ENCODE measurements around the gene SLC12A1. TPM values are rescaled to one million over a fixed set of nuclear protein-coding genes. Genes with fewer than 3 reads are reported as not detected.

SLC12A1 gene
- polyA plus RNA-seq, 3 donors, result not detected

- H3K4me1 Mint-ChIP-seq, result no peaks in the 10 kb centered on the region
- H3K79me2 ChIP-seq (ENCODE audit: insufficient read depth, low read length), result no peaks in the 10 kb centered on the region
- no peaks in the 10 kb centered on the region for H3K4me1 ChIP-seq (ENCODE audit: control insufficient read depth in 1 of 2, insufficient read depth in 2 of 2, low read length in 2 of 2)
- TF ChIP-seq CTCF (IDR thresholded peaks at IDR 0.05), result no peak
- intact Hi-C loops (cut with micrococcal nuclease), result no loop called here
- H3K9me3 ChIP-seq (replicated peaks in 1 of 2; ENCODE audit: control insufficient read depth in 1 of 2, insufficient read depth in 1 of 2, low read length in 2 of 2), result no peaks in the 10 kb centered on the region
- no peak overlapping the region for H3K4me3 ChIP-seq (replicated peaks in 1 of 3; ENCODE audit: low read depth in 2 of 3, low read length in 3 of 3)
- WGBS (ENCODE audit: insufficient coverage), result 84% methylated on average over 2 of the region's 5 CpGs
- H3K4me3 Mint-ChIP-seq, result no peak overlapping the region
- H3K36me3 Mint-ChIP-seq, result no peaks in the 10 kb centered on the region
- peaks cover 0 to 2% of the 10 kb centered on the region in 2 donors for H3K27me3 ChIP-seq (ENCODE audit: control insufficient read depth in 2 of 2, insufficient read depth in 2 of 2, low read length in 2 of 2)
- H3K9ac ChIP-seq (ENCODE audit: insufficient read depth, low read length, poor library complexity, severe bottlenecking), result no peak overlapping the region
- no peak overlapping the region for H3K27ac Mint-ChIP-seq
- H3K27me3 Mint-ChIP-seq (ENCODE audit: low read depth in 3 of 3), result peaks cover 0 to 3% (median 2%) of the 10 kb centered on the region in 3 donors
- H3K4me2 ChIP-seq (replicated peaks; ENCODE audit: extremely low read depth, low read length, poor library complexity, severe bottlenecking), result no peak overlapping the region
- no peaks in the 10 kb centered on the region for H3K36me3 ChIP-seq (replicated peaks in 1 of 2; ENCODE audit: control insufficient read depth in 1 of 2, insufficient read depth in 2 of 2, low read length in 2 of 2)
- H2AFZ ChIP-seq (ENCODE audit: insufficient read depth, low read depth, low read length, poor library complexity, severe bottlenecking), result no peak overlapping the region
- H3K27ac ChIP-seq (ENCODE audit: low read depth in 1 of 2, low read length in 2 of 2), result no peak overlapping the region
- H4K20me1 ChIP-seq (ENCODE audit: insufficient read depth, low read length), result no peaks in the 10 kb centered on the region
- DNase-seq, result no peak
- peaks cover 0 to 3% (median 0%) of the 10 kb centered on the region in 7 donors for H3K9me3 Mint-ChIP-seq
Measured at GRCh38 chr15:48300038-48300437, 93.9 kb downstream of the SLC12A1 start.

- H2AFZ ChIP-seq (ENCODE audit: insufficient read depth, low read depth, low read length, poor library complexity, severe bottlenecking), result no peak overlapping the region
- no peak overlapping the region for H3K9ac ChIP-seq (ENCODE audit: insufficient read depth, low read length, poor library complexity, severe bottlenecking)
- no peak overlapping the region for H3K4me3 ChIP-seq (replicated peaks in 1 of 3; ENCODE audit: low read depth in 2 of 3, low read length in 3 of 3)
- peaks cover 0 to 5% (median 0%) of the 10 kb centered on the region in 7 donors for H3K9me3 Mint-ChIP-seq
- H4K20me1 ChIP-seq (ENCODE audit: insufficient read depth, low read length), result no peaks in the 10 kb centered on the region
- no peaks in the 10 kb centered on the region for H3K9me3 ChIP-seq (replicated peaks in 1 of 2; ENCODE audit: control insufficient read depth in 1 of 2, insufficient read depth in 1 of 2, low read length in 2 of 2)
- no peak for TF ChIP-seq CTCF (IDR thresholded peaks at IDR 0.05)
- H3K36me3 Mint-ChIP-seq, result no peaks in the 10 kb centered on the region
- no peak overlapping the region for H3K4me2 ChIP-seq (replicated peaks; ENCODE audit: extremely low read depth, low read length, poor library complexity, severe bottlenecking)
- H3K27me3 ChIP-seq (ENCODE audit: control insufficient read depth in 2 of 2, insufficient read depth in 2 of 2, low read length in 2 of 2), result no peaks in the 10 kb centered on the region
- 63% methylated on average over 1 of the region's 2 CpGs for WGBS (ENCODE audit: insufficient coverage)
- no peak overlapping the region for H3K27ac ChIP-seq (ENCODE audit: low read depth in 1 of 2, low read length in 2 of 2)
- H3K79me2 ChIP-seq (ENCODE audit: insufficient read depth, low read length), result no peaks in the 10 kb centered on the region
- no peaks in the 10 kb centered on the region for H3K4me1 ChIP-seq (ENCODE audit: control insufficient read depth in 1 of 2, insufficient read depth in 2 of 2, low read length in 2 of 2)
- intact Hi-C loops (cut with micrococcal nuclease), result no loop called here
- no peak overlapping the region for H3K4me3 Mint-ChIP-seq
- H3K4me1 Mint-ChIP-seq, result no peaks in the 10 kb centered on the region
- H3K27me3 Mint-ChIP-seq (ENCODE audit: low read depth in 3 of 3), result peaks cover 2 to 3% (median 2%) of the 10 kb centered on the region in 3 donors
- no peak overlapping the region for H3K27ac Mint-ChIP-seq
- DNase-seq, result no peak
- H3K36me3 ChIP-seq (replicated peaks in 1 of 2; ENCODE audit: control insufficient read depth in 1 of 2, insufficient read depth in 2 of 2, low read length in 2 of 2), result no peaks in the 10 kb centered on the region
Measured at GRCh38 chr15:48304398-48304797, 98.3 kb downstream of the SLC12A1 start.

All from CD14-positive monocyte (primary cell).